Activated T-helper 17 cell treated with anti-CD3 and anti-CD28 coated beads, Interleukin-2, amount 50 U/mL, for 72 hours (primary cell): ENCODE results near the gene ETFRF1. TPM values are rescaled to one million over a fixed set of nuclear protein-coding genes. Genes with fewer than 3 reads are reported as not detected.

Experiments used
- ATAC-seq: fragments of 150-1000 bp; cut with Tn5 transposase; replicated peaks from 2 replicates; pipeline ENCODE4 v1.10.0; 2021; ENCODE audit warnings: mild to moderate bottlenecking, moderate library complexity
- H3K27ac Mint-ChIP-seq: one replicate; pipeline ENCODE4 v1.8.0; 2022; ENCODE audit warnings: mixed read lengths
- H3K27me3 Mint-ChIP-seq: one replicate; pipeline ENCODE4 v1.8.0; 2022; ENCODE audit warnings: mixed read lengths
- H3K36me3 Mint-ChIP-seq: one replicate; pipeline ENCODE4 v1.8.0; 2022; ENCODE audit warnings: low read depth, mild to moderate bottlenecking, mixed read lengths
- H3K4me1 Mint-ChIP-seq: one replicate; pipeline ENCODE4 v1.8.0; 2022; ENCODE audit warnings: mixed read lengths
- H3K4me3 Mint-ChIP-seq: one replicate; pipeline ENCODE4 v1.8.0; 2022; ENCODE audit warnings: mild to moderate bottlenecking, mixed read lengths
- H3K9me3 Mint-ChIP-seq: one replicate; pipeline ENCODE4 v1.8.0; 2022; ENCODE audit warnings: mixed read lengths
- total RNA-seq, 2 donors: library from RNA; stranded (reverse); gene quantifications; one replicate each; pipeline ENCODE4 v1.2.3, GENCODE V29; 2022

Gene ETFRF1
- total RNA-seq, 2 donors from 2014 or later, result 11.2 to 11.8 TPM

DNA sequence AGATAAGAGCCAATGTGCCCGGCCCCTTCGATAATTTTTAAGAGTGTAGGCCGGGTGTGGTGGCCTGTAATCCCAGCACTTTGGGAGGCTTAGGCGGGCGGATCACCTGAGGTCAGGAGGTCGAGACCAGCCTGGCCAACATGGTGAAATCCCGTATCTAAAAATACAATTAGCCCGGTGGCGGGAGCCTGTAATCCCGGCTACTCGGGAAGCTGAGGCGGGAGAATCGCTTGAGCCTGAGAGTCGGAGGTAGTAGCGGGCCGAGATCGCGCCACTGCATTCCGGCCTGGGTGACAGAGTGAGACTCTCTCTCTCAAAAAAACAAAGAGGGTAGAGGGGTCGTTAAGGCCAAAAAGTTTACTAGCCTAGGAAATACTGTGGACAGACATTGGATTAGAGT, 53.1 kb downstream of the ETFRF1 start:
- Mint-ChIP-seq H3K4me3 (peak overlapping the region; percentile 29), H3K36me3 (peaks cover 43% of the 10 kb centered on the region), H3K27ac (no peak overlapping the region), H3K4me1 (peaks cover 10% of the 10 kb centered on the region), H3K27me3 (no peaks in the 10 kb centered on the region), H3K9me3 (no peaks in the 10 kb centered on the region)
- no peak for ATAC-seq

DNA sequence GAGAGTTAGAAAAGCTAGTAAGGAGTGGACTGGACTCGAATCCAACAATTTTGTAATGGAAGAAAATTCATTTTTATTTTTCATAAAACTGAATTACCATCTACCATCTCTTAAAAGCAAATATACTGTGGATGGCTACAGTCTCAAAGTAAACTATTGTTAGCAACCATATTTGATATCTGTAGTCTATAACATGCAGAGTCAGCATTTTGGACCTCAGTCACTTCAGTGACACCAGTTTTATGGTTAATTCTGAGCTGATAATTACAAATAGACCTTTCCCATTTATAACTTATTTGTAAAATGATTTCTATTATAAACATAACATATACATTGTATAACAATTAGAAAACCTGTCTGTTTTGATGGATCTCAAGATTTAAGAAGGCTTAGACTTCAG, 53.7 kb downstream of the ETFRF1 start:
- Mint-ChIP-seq H3K27me3 (no peaks in the 10 kb centered on the region), H3K4me1 (peaks cover 10% of the 10 kb centered on the region), H3K9me3 (no peaks in the 10 kb centered on the region), H3K27ac (no peak overlapping the region), H3K4me3 (peak overlapping the region; percentile 87), H3K36me3 (peaks cover 37% of the 10 kb centered on the region)
- no peak for ATAC-seq

DNA sequence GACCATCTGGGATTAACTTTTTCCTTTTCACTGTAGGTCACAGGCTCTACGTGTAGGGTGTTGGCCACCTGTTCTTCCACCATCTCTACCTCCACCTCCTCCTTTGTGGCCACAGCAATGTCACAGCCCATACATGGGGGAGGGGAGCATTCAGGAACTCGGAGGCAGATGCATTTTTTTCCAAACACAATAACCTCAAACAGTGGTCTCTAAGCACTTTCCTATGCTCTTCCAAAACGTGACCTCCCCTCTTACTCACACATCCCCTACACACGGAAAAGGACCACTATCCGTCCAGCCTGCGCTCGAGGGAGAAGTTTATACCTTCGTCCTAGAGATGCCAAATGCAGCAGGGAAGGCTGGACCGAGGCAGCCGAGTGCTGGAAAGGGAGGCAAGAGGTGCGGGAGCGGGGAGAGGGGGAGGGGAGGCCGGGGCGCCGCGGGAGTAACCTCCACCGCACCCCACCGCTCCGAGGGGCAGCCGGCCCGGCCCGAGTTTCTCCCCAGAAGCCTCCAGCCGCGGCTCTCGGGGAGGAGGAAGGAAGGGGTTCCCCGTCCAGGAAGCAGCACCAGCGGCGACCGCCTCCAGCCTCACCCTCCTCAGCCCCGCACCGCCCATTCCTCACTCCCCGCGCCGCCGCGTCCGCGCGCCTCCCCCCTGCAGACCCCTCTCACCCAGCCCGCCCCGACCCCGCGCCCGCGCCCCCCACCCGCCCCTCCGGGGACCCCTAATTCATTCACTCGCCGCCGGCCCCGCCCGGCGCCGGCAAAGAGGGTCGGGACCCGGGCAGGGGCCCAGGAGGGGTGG, 55.1 kb downstream of the ETFRF1 start:
- peaks cover 23% of the 10 kb centered on the region for H3K36me3 Mint-ChIP-seq
- H3K4me3 Mint-ChIP-seq, result peak overlapping the region; percentile 87
- H3K9me3 Mint-ChIP-seq, result no peaks in the 10 kb centered on the region
- peaks cover 10% of the 10 kb centered on the region for H3K4me1 Mint-ChIP-seq
- peak overlapping the region; percentile 84 for H3K27ac Mint-ChIP-seq
- ATAC-seq, result peak; percentile 71
- H3K27me3 Mint-ChIP-seq, result no peaks in the 10 kb centered on the region

DNA sequence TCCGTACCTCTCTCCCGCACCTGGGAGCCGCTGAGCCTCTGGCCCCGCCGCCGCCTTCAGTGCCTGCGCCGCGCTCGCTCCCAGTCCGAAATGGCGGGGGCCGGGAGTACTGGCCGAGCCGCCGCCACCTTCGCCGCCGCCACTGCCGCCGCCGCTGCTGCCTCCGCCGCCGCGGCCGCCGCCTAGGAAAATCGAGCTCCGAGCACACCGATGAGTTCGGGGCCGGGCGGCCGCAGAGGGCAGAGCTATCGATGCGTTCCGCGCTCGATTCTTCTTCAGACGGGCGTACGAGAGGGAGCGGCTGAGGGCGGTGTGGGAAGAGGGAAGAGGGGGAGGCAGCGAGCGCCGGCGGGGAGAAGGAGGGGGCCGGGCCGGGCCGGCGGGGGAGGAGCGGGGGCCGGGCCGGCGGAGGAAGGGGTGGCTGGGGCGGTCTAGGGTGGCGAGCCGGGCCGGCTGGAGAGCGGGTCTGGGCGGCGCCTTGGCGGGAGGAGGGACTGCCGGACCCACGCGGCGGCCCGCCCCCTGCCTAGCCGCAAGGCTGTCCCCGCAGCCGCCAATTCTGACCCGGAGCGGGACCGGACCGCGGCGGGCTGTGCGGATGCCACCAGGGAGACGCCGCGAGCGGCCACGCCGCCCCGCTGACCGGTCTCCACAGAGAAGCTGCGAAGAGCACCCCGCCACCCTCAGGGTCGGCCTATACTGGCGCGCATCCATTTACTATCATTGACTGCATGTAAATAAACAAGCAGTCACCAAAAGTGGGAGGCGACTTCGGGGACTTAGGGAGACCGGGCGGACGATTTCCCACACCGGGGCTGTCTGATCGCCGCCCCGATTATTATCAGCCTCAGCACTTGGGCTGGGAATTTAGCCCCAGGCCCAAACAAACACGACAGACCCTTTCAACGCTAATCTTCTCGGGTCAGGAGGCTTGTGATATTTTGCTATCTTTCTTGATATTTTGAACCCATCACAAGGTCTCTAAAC, 56.0 kb downstream of the ETFRF1 start, which contains the start of gene KRAS:
Gene KRAS, minus strand, starts transcription at position 186 of the 987 bp plus-strand sequence.
- peak within 1 kb of the TSS; percentile 87 for H3K4me3 Mint-ChIP-seq
- H3K27me3 Mint-ChIP-seq, result no peaks in the 10 kb centered on the region
- peaks cover 14% of the 10 kb centered on the region for H3K36me3 Mint-ChIP-seq
- H3K9me3 Mint-ChIP-seq, result no peaks in the 10 kb centered on the region
- peak; percentile 86 for ATAC-seq
- peaks cover 5% of the 10 kb centered on the region for H3K4me1 Mint-ChIP-seq
- H3K27ac Mint-ChIP-seq, result peak within 1 kb of the TSS; percentile 84

DNA sequence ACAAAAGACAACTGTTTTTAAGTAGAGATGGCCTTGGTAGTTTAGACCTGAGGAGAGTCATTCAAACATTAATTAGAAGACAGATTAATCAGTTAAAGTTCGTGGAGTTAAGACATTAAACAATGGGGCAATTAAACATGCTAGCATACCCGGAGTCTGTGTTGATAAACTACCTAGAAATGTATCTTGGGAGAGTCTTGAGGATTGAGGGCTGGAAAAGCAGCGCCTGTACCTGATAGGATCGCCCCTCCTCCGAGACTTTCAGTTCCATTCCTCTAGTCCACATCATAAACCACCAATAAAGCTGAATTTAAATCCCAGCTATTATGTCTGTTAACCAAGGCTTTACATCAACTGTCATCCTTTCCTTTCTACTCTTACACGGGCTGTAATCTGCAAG, 56.7 kb downstream of the ETFRF1 start:
- Mint-ChIP-seq H3K36me3 (peaks cover 11% of the 10 kb centered on the region), H3K9me3 (no peaks in the 10 kb centered on the region), H3K4me1 (peaks cover 5% of the 10 kb centered on the region), H3K4me3 (peak overlapping the region; percentile 87), H3K27ac (no peak overlapping the region), H3K27me3 (no peaks in the 10 kb centered on the region)
- ATAC-seq, result no peak

DNA sequence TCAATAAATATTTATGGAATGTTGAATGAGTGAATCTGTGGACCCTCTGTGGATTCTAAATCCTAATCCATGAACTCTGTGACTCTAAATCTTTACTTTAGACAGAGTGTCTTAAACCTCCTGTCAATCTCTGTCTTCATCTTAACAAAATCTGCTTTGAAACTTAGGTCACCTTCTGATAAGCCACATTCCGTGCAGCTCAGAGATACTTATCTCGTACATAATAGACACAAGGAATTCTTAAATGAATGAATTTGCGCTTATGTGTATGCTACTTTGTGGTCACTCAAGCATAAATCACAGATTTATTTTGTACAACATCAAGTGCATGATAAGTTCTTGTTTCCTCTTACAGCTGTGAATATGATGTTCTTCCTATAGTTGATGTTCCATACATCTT, 57.9 kb downstream of the ETFRF1 start:
- Mint-ChIP-seq H3K27me3 (no peaks in the 10 kb centered on the region), H3K4me3 (no peak overlapping the region), H3K36me3 (peaks cover 6% of the 10 kb centered on the region), H3K27ac (no peak overlapping the region), H3K9me3 (no peaks in the 10 kb centered on the region), H3K4me1 (no peaks in the 10 kb centered on the region)
- ATAC-seq, result no peak

DNA sequence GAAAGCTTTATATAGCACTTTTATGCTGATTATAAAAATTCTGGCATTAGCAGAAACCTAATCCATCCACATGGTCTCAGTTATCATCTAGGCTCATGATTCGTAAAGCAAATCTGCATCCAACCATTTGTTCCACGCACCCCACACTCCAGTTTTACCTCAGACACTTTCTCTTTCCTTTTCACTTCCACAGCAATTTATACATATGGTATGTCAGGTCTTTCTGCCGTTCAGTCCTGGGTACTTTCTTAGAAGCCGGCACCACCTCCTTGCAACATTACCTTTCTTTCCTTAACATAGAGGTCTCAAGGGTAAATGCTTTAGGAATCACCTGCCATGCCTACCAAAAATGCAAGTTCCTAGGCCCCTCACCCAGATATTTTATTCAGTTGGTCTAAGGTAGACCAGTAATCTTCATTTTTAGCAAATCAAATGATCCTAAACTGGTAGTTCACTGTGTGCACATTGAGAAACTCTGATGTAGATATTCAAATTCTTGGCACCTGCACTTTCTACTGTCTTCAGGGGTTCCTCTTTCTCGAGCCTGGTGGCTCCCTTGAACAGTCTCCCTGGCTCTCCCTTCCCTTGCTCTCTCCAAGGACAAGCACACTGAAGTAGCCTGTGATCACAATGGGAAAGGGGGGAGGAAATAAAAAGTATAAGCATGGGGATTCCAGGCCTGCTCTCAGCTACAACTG, 58.5 kb downstream of the ETFRF1 start:
- no peak overlapping the region for H3K27ac Mint-ChIP-seq
- H3K4me3 Mint-ChIP-seq, result no peak overlapping the region
- H3K9me3 Mint-ChIP-seq, result no peaks in the 10 kb centered on the region
- H3K36me3 Mint-ChIP-seq, result peaks cover 2% of the 10 kb centered on the region
- no peak for ATAC-seq
- no peaks in the 10 kb centered on the region for H3K27me3 Mint-ChIP-seq
- H3K4me1 Mint-ChIP-seq, result no peaks in the 10 kb centered on the region

DNA sequence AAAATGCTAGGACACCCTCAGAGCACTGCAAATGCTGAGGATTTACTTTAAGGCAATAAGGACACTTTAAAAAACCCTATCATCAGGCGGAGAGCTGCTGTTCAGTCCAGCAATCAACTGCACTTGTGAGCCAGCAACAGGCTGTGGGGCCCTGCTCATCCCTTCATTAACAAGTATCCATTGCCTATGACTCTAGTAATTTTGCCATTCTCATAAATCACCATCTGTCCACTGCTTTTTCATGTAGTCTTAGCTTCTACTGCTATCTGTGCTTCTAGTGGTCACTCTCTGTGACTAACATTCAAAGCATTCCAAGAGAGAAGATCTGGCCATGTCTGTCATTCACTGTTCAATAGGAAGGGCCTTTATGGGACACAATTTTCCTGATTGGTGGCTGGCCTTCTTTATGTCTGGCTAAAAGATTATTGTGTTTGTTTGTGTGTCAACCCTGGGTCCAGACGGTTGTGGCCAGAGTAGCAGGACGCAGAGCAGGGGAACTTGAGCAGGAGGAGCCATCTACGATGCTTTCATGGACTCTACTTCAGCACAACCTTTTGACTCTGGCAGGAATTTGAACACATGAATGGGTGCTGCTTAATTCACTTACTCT, 59.3 kb downstream of the ETFRF1 start:
- no peak overlapping the region for H3K4me3 Mint-ChIP-seq
- no peak overlapping the region for H3K27ac Mint-ChIP-seq
- H3K4me1 Mint-ChIP-seq, result no peaks in the 10 kb centered on the region
- H3K9me3 Mint-ChIP-seq, result no peaks in the 10 kb centered on the region
- no peak for ATAC-seq
- H3K27me3 Mint-ChIP-seq, result no peaks in the 10 kb centered on the region
- no peaks in the 10 kb centered on the region for H3K36me3 Mint-ChIP-seq

Other genes with a start within 250 kb of the ETFRF1 start
- 10 to 100 TPM; 21.3 to 68.8 TPM for gene BCAT1, start 246.1 kb upstream of the ETFRF1 start, total RNA-seq
- gene DNAI7, start 77 bp upstream of the ETFRF1 start, total RNA-seq, result under 1 TPM in 1 of 2 donors, not detected in 1; 0.09 TPM
- 10 to 100 TPM; 11.7 to 14.6 TPM for gene KRAS, start 55.7 kb downstream of the ETFRF1 start, total RNA-seq